ENCODE data around the gene FOXF2. TPM values are rescaled to one million over a fixed set of nuclear protein-coding genes. Genes with fewer than 3 reads are reported as not detected.

FOXF2 gene
- total and polyA plus RNA-seq, 2 donors (not counting 1 experiment from before 2014, with no cell fraction given) = not detected

DNA sequence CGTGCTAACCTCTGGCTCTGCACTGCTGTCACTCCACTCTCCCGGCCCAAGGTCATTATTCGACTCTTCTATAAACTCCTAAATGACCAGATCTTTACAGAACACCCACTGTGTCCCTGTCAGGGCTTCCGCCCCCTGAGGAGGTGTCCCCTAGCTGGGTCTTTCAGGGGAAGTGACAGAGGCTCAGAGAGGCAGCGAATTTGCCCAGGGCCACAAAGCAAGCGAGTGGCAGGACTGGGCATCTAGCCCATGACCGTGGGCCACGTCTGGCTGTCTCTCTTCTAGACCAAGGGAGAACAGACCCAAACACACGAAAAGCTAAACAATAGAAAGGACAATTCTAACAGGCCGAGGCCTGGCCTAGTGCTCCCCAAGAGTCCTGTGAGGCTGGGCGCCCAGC is 27.4 kb downstream of the FOXF2 start:
- no peaks in the 10 kb centered on the region for H4K20me1 ChIP-seq (ENCODE audit: control insufficient read depth, insufficient read depth, low read length, poor library complexity, severe bottlenecking)
- H3K36me3 ChIP-seq (replicated peaks in 1 of 2; ENCODE audit: control extremely low read depth in 1 of 2, control insufficient read depth in 1 of 2, extremely low read depth in 1 of 2, insufficient read depth in 2 of 2, low read length in 1 of 2) = no peaks in the 10 kb centered on the region
- no peak overlapping the region for H2AFZ ChIP-seq (ENCODE audit: insufficient read depth, low read depth, low read length, poor library complexity, severe bottlenecking)
- DNase-seq (no peak), ATAC-seq (ENCODE audit: low read depth) (no peak)
- Mint-ChIP-seq H3K27me3 (peaks cover 23% of the 10 kb centered on the region), H3K4me3 (no peak overlapping the region), H3K9me3 (ENCODE audit: insufficient read depth) (peaks cover 3% of the 10 kb centered on the region), H3K27ac (no peak overlapping the region), H3K4me1 (no peaks in the 10 kb centered on the region)
- H3K9me3 ChIP-seq (ENCODE audit: control extremely low read depth in 1 of 3, control insufficient read depth in 2 of 3, insufficient read depth in 1 of 3, low read length in 2 of 3) = peaks cover 0 to 10% (median 0%) of the 10 kb centered on the region in 3 donors
- H3K9ac ChIP-seq (ENCODE audit: low read length) = no peak overlapping the region
- TF ChIP-seq EZH2 (IDR thresholded peaks at IDR 0.05; ENCODE audit: borderline replicate concordance, insufficient read depth, low read depth, low read length, poor library complexity, severe bottlenecking) = no peak
- TF ChIP-seq, protein P1, sequence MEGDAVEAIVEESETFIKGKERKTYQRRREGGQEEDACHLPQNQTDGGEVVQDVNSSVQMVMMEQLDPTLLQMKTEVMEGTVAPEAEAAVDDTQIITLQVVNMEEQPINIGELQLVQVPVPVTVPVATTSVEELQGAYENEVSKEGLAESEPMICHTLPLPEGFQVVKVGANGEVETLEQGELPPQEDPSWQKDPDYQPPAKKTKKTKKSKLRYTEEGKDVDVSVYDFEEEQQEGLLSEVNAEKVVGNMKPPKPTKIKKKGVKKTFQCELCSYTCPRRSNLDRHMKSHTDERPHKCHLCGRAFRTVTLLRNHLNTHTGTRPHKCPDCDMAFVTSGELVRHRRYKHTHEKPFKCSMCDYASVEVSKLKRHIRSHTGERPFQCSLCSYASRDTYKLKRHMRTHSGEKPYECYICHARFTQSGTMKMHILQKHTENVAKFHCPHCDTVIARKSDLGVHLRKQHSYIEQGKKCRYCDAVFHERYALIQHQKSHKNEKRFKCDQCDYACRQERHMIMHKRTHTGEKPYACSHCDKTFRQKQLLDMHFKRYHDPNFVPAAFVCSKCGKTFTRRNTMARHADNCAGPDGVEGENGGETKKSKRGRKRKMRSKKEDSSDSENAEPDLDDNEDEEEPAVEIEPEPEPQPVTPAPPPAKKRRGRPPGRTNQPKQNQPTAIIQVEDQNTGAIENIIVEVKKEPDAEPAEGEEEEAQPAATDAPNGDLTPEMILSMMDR (IDR thresholded peaks at IDR 0.05) = no peak
- 83% methylated on average over 11 of the region's 11 CpGs for WGBS (ENCODE audit: insufficient coverage)
- peaks cover 0 to 2% (median 0%) of the 10 kb centered on the region in 4 experiments for H3K27me3 ChIP-seq (replicated peaks in 1 of 4; ENCODE audit: control extremely low read depth in 1 of 4, control insufficient read depth in 3 of 4, insufficient read depth in 4 of 4, low read length in 3 of 4)
- ChIA-PET CTCF (no interaction called here), POLR2A (no interaction called here)
- no peaks in the 10 kb centered on the region for H3K4me1 ChIP-seq (ENCODE audit: control insufficient read depth in 2 of 2, insufficient read depth in 2 of 2, low read length in 2 of 2)
- H3K4me3 ChIP-seq (ENCODE audit: control extremely low read depth in 1 of 5, extremely low read depth in 1 of 5, insufficient read depth in 1 of 5, low read depth in 2 of 5, low read length in 4 of 5) = no peak overlapping the region
- no peak overlapping the region for H3K4me2 ChIP-seq (replicated peaks; ENCODE audit: low read depth, low read length, poor library complexity, severe bottlenecking)
- intact Hi-C loops (cut with micrococcal nuclease) = no loop called here
- no peak overlapping the region for H3K27ac ChIP-seq (ENCODE audit: low read length in 2 of 2)
- H3K79me2 ChIP-seq (ENCODE audit: control insufficient read depth, insufficient read depth, low read length) = no peaks in the 10 kb centered on the region

GRCh38 chr6:1417718-1418117 is 28.3 kb downstream of the FOXF2 start:
- WGBS (ENCODE audit: insufficient coverage) = 84% methylated on average over 5 of the region's 12 CpGs
- no peaks in the 10 kb centered on the region for H4K20me1 ChIP-seq (ENCODE audit: control insufficient read depth, insufficient read depth, low read length, poor library complexity, severe bottlenecking)

More at GRCh38 chr6:1417718-1418117, 28.3 kb downstream of the FOXF2 start:
- no peaks in the 10 kb centered on the region for H3K4me1 ChIP-seq (ENCODE audit: control insufficient read depth in 2 of 2, insufficient read depth in 2 of 2, low read length in 2 of 2)
- no peak for DNase-seq
- ATAC-seq (ENCODE audit: low read depth) = no peak
- Mint-ChIP-seq H3K27me3 (peaks cover 20% of the 10 kb centered on the region), H3K9me3 (ENCODE audit: insufficient read depth) (peaks cover 3% of the 10 kb centered on the region), H3K4me3 (no peak overlapping the region), H3K4me1 (no peaks in the 10 kb centered on the region), H3K27ac (no peak overlapping the region)
- POLR2A ChIA-PET = no interaction called here
- H2AFZ ChIP-seq (ENCODE audit: insufficient read depth, low read depth, low read length, poor library complexity, severe bottlenecking) = no peak overlapping the region
- peaks cover 0 to 10% (median 0%) of the 10 kb centered on the region in 3 donors for H3K9me3 ChIP-seq (ENCODE audit: control extremely low read depth in 1 of 3, control insufficient read depth in 2 of 3, insufficient read depth in 1 of 3, low read length in 2 of 3)
- H3K79me2 ChIP-seq (ENCODE audit: control insufficient read depth, insufficient read depth, low read length) = no peaks in the 10 kb centered on the region
- H3K4me2 ChIP-seq (replicated peaks; ENCODE audit: low read depth, low read length, poor library complexity, severe bottlenecking) = no peak overlapping the region
- intact Hi-C loops (cut with micrococcal nuclease) = no loop called here
- peaks cover 0 to 7% (median 0%) of the 10 kb centered on the region in 4 experiments for H3K27me3 ChIP-seq (replicated peaks in 1 of 4; ENCODE audit: control extremely low read depth in 1 of 4, control insufficient read depth in 3 of 4, insufficient read depth in 4 of 4, low read length in 3 of 4)
- H3K36me3 ChIP-seq (replicated peaks in 1 of 2; ENCODE audit: control extremely low read depth in 1 of 2, control insufficient read depth in 1 of 2, extremely low read depth in 1 of 2, insufficient read depth in 2 of 2, low read length in 1 of 2) = no peaks in the 10 kb centered on the region
- no peak for TF ChIP-seq EZH2 (IDR thresholded peaks at IDR 0.05; ENCODE audit: borderline replicate concordance, insufficient read depth, low read depth, low read length, poor library complexity, severe bottlenecking)
- TF ChIP-seq, protein P1 (IDR thresholded peaks at IDR 0.05) = no peak
- H3K27ac ChIP-seq (ENCODE audit: low read length in 2 of 2) = no peak overlapping the region
- H3K9ac ChIP-seq (ENCODE audit: low read length) = no peak overlapping the region
- CTCF ChIA-PET = interaction anchor here (0.6 kb wide), 1 partner anchor 1217 kb away, joined by 3 read pairs; no protein-coding TSS in a partner anchor
- H3K4me3 ChIP-seq (ENCODE audit: control extremely low read depth in 1 of 5, extremely low read depth in 1 of 5, insufficient read depth in 1 of 5, low read depth in 2 of 5, low read length in 4 of 5) = no peak overlapping the region

All from B cell (primary cell).